SH-SY5Y (cell line): ENCODE measurements around the gene FBXW7.

Source experiments
- GATA2 ChIP-seq: IDR thresholded peaks from 2 replicates; pipeline ENCODE4 v1.6.1; 2011; ENCODE audit warnings: mild to moderate bottlenecking, low read depth, low read length
- GATA3 ChIP-seq: IDR thresholded peaks from 2 replicates; pipeline ENCODE4 v1.6.1; 2011; ENCODE audit warnings: low read depth, mild to moderate bottlenecking, low read length, moderate library complexity

DNA sequence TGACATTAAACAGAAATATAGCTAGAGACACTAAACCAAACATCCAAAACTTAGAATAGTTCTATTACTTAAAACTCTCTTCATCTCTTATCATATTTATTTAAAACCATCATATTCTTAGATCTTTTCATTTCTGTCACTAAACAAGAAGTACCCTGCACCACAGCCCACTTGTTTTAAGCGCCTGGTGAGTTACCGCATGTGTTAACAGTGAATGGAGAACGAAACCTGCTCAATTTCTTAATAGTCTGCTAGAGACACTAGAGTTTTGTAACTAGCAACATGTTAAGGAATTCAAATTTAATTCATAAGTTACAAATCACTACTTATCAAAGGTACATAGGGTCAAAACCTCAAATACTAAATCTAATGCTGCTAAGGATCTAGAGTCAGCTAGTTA is 111.5 kb downstream of the FBXW7 start:
- TF ChIP-seq GATA2 (no peak), GATA3 (no peak)
